Spleen (tissue), 11 donors: Measurements from ENCODE around the gene AGAP3. TPM values are rescaled to one million over a fixed set of nuclear protein-coding genes. Genes with fewer than 3 reads are reported as not detected.

ENCODE experiments used
- DNase-seq: peaks from one replicate; pipeline ENCODE4 v3.0.0-alpha.2; 2020
- H3K27ac ChIP-seq, 8 donors: fragments of 200-600 bp; sonication (generic) in 7 of 8; 1 replicate in 4 of 8; 2 replicates in 4 of 8; pipeline versions ENCODE4 v1.5.0 to v1.8.0; 2016 to 2021; ENCODE audit warnings: inconsistent platforms in 4 of 8, mild to moderate bottlenecking in 4 of 8, moderate library complexity in 1 of 8
- H3K27me3 ChIP-seq, 7 donors: fragments of 200-600 bp; sonication (generic) in 6 of 7; replicated peaks in 1 of 7; 1 replicate in 4 of 7; 2 replicates in 3 of 7; pipeline versions ENCODE4 v1.5.0 to v1.8.0; 2016 to 2021; ENCODE audit warnings: inconsistent platforms in 3 of 7, mild to moderate bottlenecking in 1 of 7
- H3K36me3 ChIP-seq, 6 donors: fragments of 200-600 bp; sonication (generic) in 5 of 6; 1 replicate in 4 of 6; 2 replicates in 2 of 6; pipeline versions ENCODE4 v1.5.0 to v1.8.0; 2016 to 2021; ENCODE audit warnings: inconsistent platforms in 2 of 6
- H3K4me1 ChIP-seq, 6 donors: fragments of 200-600 bp; sonication (generic) in 5 of 6; 1 replicate in 3 of 6; 2 replicates in 3 of 6; pipeline versions ENCODE4 v1.5.0 to v1.8.0; 2016 to 2021; ENCODE audit warnings: inconsistent platforms in 3 of 6
- H3K4me3 ChIP-seq, 8 donors: fragments of 200-600 bp; sonication (generic) in 7 of 8; 1 replicate in 4 of 8; 2 replicates in 4 of 8; pipeline versions ENCODE4 v1.5.0 to v1.8.0; 2016 to 2021; ENCODE audit warnings: inconsistent platforms in 4 of 8, mild to moderate bottlenecking in 4 of 8, moderate library complexity in 2 of 8
- H3K9me3 ChIP-seq, 8 donors: fragments of 200-600 bp; sonication (generic) in 7 of 8; 1 replicate in 4 of 8; 2 replicates in 4 of 8; pipeline versions ENCODE4 v1.5.0 to v1.8.0; 2016 to 2021; ENCODE audit warnings: inconsistent platforms in 4 of 8
- CTCF ChIP-seq, 11 experiments: fragments of 200-600 bp in 7 of 11; fragments of 450-650 bp in 4 of 11; sonication (generic) in 4 of 11; IDR thresholded peaks in 8 of 11; conservative IDR thresholded peaks in 3 of 11; 1 replicate in 7 of 11; 2 replicates in 4 of 11; pipeline versions ENCODE4 v1.4.0 to v1.8.0; 2016 to 2021; ENCODE audit warnings: antibody characterized with exemption in 11 of 11, inconsistent platforms in 4 of 11, mild to moderate bottlenecking in 1 of 11
- POLR2A ChIP-seq, 3 donors: fragments of 450-650 bp; IDR thresholded peaks; one replicate each; pipeline ENCODE4 v1.5.1; 2017; ENCODE audit warnings: antibody characterized with exemption in 3 of 3, mild to moderate bottlenecking in 1 of 3
- POLR2AphosphoS5 ChIP-seq, 3 donors: sonication (generic); formaldehyde crosslinking; IDR thresholded peaks; one replicate each; pipeline ENCODE4 v1.5.1; 2017; ENCODE audit warnings: antibody characterized with exemption in 3 of 3
- WGBS, 5 donors: extraction: QIAGEN DNeasy Blood & Tissue Kit in 3 of 5; methylation state at CpG; one replicate each; pipeline versions ENCODE4 v1.1.5 to v1.1.7; 2013 to 2018; 5-methylcytosine and 5-hydroxymethylcytosine counted together
- intact Hi-C: fragments of 100-400 bp; cut with DNase I; formaldehyde crosslinking; loops from one replicate; pipeline ENCODE4 v1.15.0; 2023; ENCODE audit warnings: low total_unique reads
- polyA plus RNA-seq, 3 donors: library from polyadenylated mRNA; stranded (reverse); fragments of 200-250 nt; gene quantifications; one replicate each; pipeline ENCODE4 v1.2.1, GENCODE V29; 2013
- total RNA-seq, 7 donors: library from RNA; depleted of rRNA in 3 of 7; stranded (reverse); fragments of >200 nt in 3 of 7; fragmentation: NEBNext Ultra II Directional in 4 of 7; extraction: Animal tissue kit (Norgen Biotek cat#: 25700) in 4 of 7; gene quantifications; one replicate each; pipeline versions ENCODE4 v1.1.0 to v1.2.1, GENCODE V29; 2016 to 2021
- donor health status: healthy with polysubstance abuse.
- donor health status: DM: no; HTN: no; CAD: no; lungs with moderate emphysema.
- donor health status: DM: no; HTN: no; CAD: no.
- donor health status: Bipolar disorder and iron deficiency.
- donor health status: healthy.
- donor health status: DM: no; HTN: no; CAD: no.
- donor health status: DM: yes; HTN: yes; CAD: no.

AGAP3 gene
- total and polyA plus RNA-seq, 10 donors = 21.8 to 94.4 (median 72.6) TPM

- Histone ChIP-seq H3K36me3 (peaks cover 0 to 94% (median 39%) of the 10 kb centered on the region in 6 donors), H3K4me3 (peak overlapping the region in 5 of 8 donors; percentile 6 to 39 (median 22)), H3K4me1 (peaks cover 0 to 10% (median 3%) of the 10 kb centered on the region in 6 donors), H3K27ac (no peak overlapping the region), H3K27me3 (no peaks in the 10 kb centered on the region), H3K9me3 (no peaks in the 10 kb centered on the region)
- DNase-seq = no peak
- 63 to 83% (median 77%) methylated on average over 22 of the region's 22 CpGs for WGBS, 5 donors
- intact Hi-C loops = loop anchor here (5.0 to 10.0 kb wide), 2 partner anchors 47 to 179 kb away; no protein-coding TSS in a partner anchor
- TF ChIP-seq POLR2AphosphoS5 (IDR thresholded peaks at IDR 0.05) (no peak), POLR2A (IDR thresholded peaks at IDR 0.05) (no peak), CTCF (IDR thresholded peaks at IDR 0.05 in 8 of 11, conservative IDR thresholded peaks at IDR 0.05 in 3 of 11) (no peak)
Observed at GRCh38 chr7:151125470-151125845, 39.2 kb downstream of the AGAP3 start.

DNA sequence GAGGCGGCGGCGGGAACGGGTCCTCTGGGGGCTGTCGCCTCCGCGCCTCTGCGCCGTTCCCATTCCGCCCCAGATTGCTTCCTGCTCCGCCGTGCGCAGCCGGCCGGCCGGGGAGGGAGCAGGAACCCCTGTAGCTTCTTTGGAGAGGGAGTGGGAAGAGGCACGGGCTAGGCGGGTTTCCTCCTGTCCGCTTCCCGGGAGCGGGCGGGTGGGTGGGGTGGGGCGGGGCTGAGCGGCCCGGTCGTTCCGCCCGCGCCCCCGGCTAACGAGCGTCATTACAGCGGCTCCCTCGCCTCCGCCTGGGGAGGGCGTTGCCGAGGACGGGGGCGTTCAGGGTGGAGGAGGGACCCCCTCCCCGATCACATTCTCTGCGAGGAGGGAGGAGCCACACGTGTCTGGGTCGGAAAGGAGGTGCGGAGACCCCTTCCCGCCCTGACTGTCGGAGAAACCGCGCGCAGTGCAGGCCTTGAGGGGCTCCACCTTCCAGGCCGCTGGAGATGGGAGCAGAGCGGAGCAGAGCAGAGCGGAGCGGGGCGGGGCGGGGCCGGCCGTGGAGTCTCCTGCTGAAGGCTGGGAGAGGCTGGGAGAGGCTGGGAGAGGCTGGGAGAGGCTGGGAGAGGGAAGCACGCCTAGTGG, 39.7 kb downstream of the AGAP3 start:
- DNase-seq = no peak
- peaks cover 0 to 94% (median 39%) of the 10 kb centered on the region in 6 donors for H3K36me3 ChIP-seq
- H3K9me3 ChIP-seq = no peaks in the 10 kb centered on the region
- no peaks in the 10 kb centered on the region for H3K27me3 ChIP-seq
- peaks cover 0 to 10% (median 3%) of the 10 kb centered on the region in 6 donors for H3K4me1 ChIP-seq
- TF ChIP-seq POLR2AphosphoS5 (IDR thresholded peaks at IDR 0.05) = no peak
- no peak for TF ChIP-seq POLR2A (IDR thresholded peaks at IDR 0.05)
- no peak for TF ChIP-seq CTCF (IDR thresholded peaks at IDR 0.05 in 8 of 11, conservative IDR thresholded peaks at IDR 0.05 in 3 of 11)
- intact Hi-C loops = loop anchor here (5.0 to 10.0 kb wide), 2 partner anchors 46 to 179 kb away; no protein-coding TSS in a partner anchor
- 73 to 90% (median 79%) methylated on average over 28 to 58 of the region's 58 CpGs for WGBS, 5 donors
- H3K4me3 ChIP-seq = peak overlapping the region in 5 of 8 donors; percentile 6 to 39 (median 22)
- H3K27ac ChIP-seq = no peak overlapping the region

GRCh38 chr7:151126491-151127137, 40.3 kb downstream of the AGAP3 start:
- H3K4me1 ChIP-seq = peaks cover 0 to 10% (median 3%) of the 10 kb centered on the region in 6 donors
- no peak overlapping the region for H3K27ac ChIP-seq
- no peak for DNase-seq
- no peaks in the 10 kb centered on the region for H3K9me3 ChIP-seq
- TF ChIP-seq CTCF (IDR thresholded peaks at IDR 0.05 in 8 of 11, conservative IDR thresholded peaks at IDR 0.05 in 3 of 11) (no peak), POLR2AphosphoS5 (IDR thresholded peaks at IDR 0.05) (no peak), POLR2A (IDR thresholded peaks at IDR 0.05) (no peak)
- no peak overlapping the region for H3K4me3 ChIP-seq
- H3K36me3 ChIP-seq = peaks cover 0 to 94% (median 38%) of the 10 kb centered on the region in 6 donors
- WGBS, 5 donors = 85 to 92% (median 89%) methylated on average over 16 to 19 of the region's 19 CpGs
- intact Hi-C loops = loop anchor here (5.0 to 10.0 kb wide), 2 partner anchors 46 to 178 kb away; no protein-coding TSS in a partner anchor
- no peaks in the 10 kb centered on the region for H3K27me3 ChIP-seq

- no peak for TF ChIP-seq CTCF (IDR thresholded peaks at IDR 0.05 in 8 of 11, conservative IDR thresholded peaks at IDR 0.05 in 3 of 11)
- Histone ChIP-seq H3K27me3 (no peaks in the 10 kb centered on the region), H3K36me3 (peaks cover 0 to 94% (median 42%) of the 10 kb centered on the region in 6 donors), H3K27ac (no peak overlapping the region), H3K9me3 (no peaks in the 10 kb centered on the region), H3K4me1 (peaks cover 0 to 10% (median 3%) of the 10 kb centered on the region in 6 donors), H3K4me3 (no peak overlapping the region)
- 81 to 91% (median 83%) methylated on average over 14 of the region's 14 CpGs for WGBS, 5 donors
- intact Hi-C loops = loop anchor here (5.0 to 10.0 kb wide), 2 partner anchors 44 to 177 kb away; no protein-coding TSS in a partner anchor
- no peak for DNase-seq
Observed at GRCh38 chr7:151128144-151128543, 41.9 kb downstream of the AGAP3 start.
